ENCODE measurements around the gene OGN.

OGN gene

GRCh38 chr9:92342825-92343488, 61.4 kb downstream of the OGN start:
- FAIRE-seq = peak; percentile 94

- no peak for FAIRE-seq
Observed at GRCh38 chr9:92341578-92341977, 62.8 kb downstream of the OGN start.

GRCh38 chr9:92333282-92333634, 71.1 kb downstream of the OGN start:
- no peak for FAIRE-seq
